Measurements from ENCODE around the gene NAP1L4.
"Not testable (repeated sequence)": the region's sequence is repeated elsewhere in the genome, so short reads cannot be mapped to it uniquely, and the experiment has no call there.

Gene NAP1L4

GRCh38 chr11:2921261-2921660, 70.9 kb downstream of the NAP1L4 start:
- DNase-seq: no peak

GRCh38 chr11:2920343-2920742, 71.8 kb downstream of the NAP1L4 start:
- DNase-seq: no peak

- DNase-seq: no peak
Measured at GRCh38 chr11:2919837-2920236, 72.3 kb downstream of the NAP1L4 start.

- DNase-seq: no peak
Measured at GRCh38 chr11:2919188-2919587, 72.9 kb downstream of the NAP1L4 start.

- DNase-seq: no peak
Measured at GRCh38 chr11:2917842-2918490, 74.2 kb downstream of the NAP1L4 start.

- DNase-seq: no peak
Measured at GRCh38 chr11:2916892-2917645, 75.1 kb downstream of the NAP1L4 start.

- no peak for DNase-seq
Measured at GRCh38 chr11:2916114-2916891, 75.8 kb downstream of the NAP1L4 start.

GRCh38 chr11:2915473-2915872, 76.7 kb downstream of the NAP1L4 start:
- no peak for DNase-seq

GRCh38 chr11:2914455-2915195, 77.5 kb downstream of the NAP1L4 start:
- no peak for DNase-seq

GRCh38 chr11:2913776-2914175, 78.4 kb downstream of the NAP1L4 start:
- no peak for DNase-seq

GRCh38 chr11:2913019-2913431, 79.1 kb downstream of the NAP1L4 start:
- DNase-seq: no peak

- no peak for DNase-seq
Measured at GRCh38 chr11:2912498-2912897, 79.6 kb downstream of the NAP1L4 start.

- DNase-seq: no peak
Measured at GRCh38 chr11:2911785-2912391, 80.2 kb downstream of the NAP1L4 start.

GRCh38 chr11:2911088-2911784, 80.9 kb downstream of the NAP1L4 start:
- DNase-seq: no peak

- DNase-seq: no peak
Measured at GRCh38 chr11:2910401-2910955, 81.7 kb downstream of the NAP1L4 start.

GRCh38 chr11:2909133-2909902, 82.8 kb downstream of the NAP1L4 start:
- no peak for DNase-seq

GRCh38 chr11:2908130-2908529, 84.0 kb downstream of the NAP1L4 start:
- no peak for DNase-seq

GRCh38 chr11:2905299-2905698, 86.8 kb downstream of the NAP1L4 start:
- DNase-seq: not testable (repeated sequence)

GRCh38 chr11:2904153-2905052, 87.7 kb downstream of the NAP1L4 start:
- no peak for DNase-seq

- DNase-seq: no peak
Measured at GRCh38 chr11:2903672-2904011, 88.5 kb downstream of the NAP1L4 start.

Data from CD4-positive, alpha-beta T cell treated with Interleukin-10 for 1 hour (primary cell).